Mucosa of descending colon (tissue), 3 donors: ENCODE data around the gene PBX1. TPM values are rescaled to one million over a fixed set of nuclear protein-coding genes. Genes with fewer than 3 reads are reported as not detected.

ENCODE experiments used
- ATAC-seq: fragments of 200-7000 bp; cut with Tn5 transposase; one replicate; pipeline ENCODE4 v1.9.1; 2020; ENCODE audit warnings: mild to moderate bottlenecking, moderate library complexity
- DNase-seq, 3 donors: peaks; one replicate each; pipeline ENCODE4 v3.0.0-alpha.2; 2020
- H3K36me3 ChIP-seq: fragments of 200-600 bp; one replicate; pipeline ENCODE4 v1.8.0; 2021; ENCODE audit warnings: low read depth, mild to moderate bottlenecking
- H3K4me1 ChIP-seq: fragments of 200-600 bp; one replicate; pipeline ENCODE4 v1.8.0; 2021; ENCODE audit warnings: low read depth, mild to moderate bottlenecking
- H3K4me3 ChIP-seq: fragments of 200-600 bp; one replicate; pipeline ENCODE4 v1.8.0; 2021; ENCODE audit warnings: mild to moderate bottlenecking
- H3K9me3 ChIP-seq: fragments of 200-600 bp; one replicate; pipeline ENCODE4 v1.8.0; 2021; ENCODE audit warnings: mild to moderate bottlenecking
- CTCF ChIP-seq: fragments of 200-600 bp; IDR thresholded peaks from one replicate; pipeline ENCODE4 v1.8.0; 2022; ENCODE audit warnings: antibody characterized with exemption, mild to moderate bottlenecking
- intact Hi-C, 2 donors: fragments of 100-400 bp; cut with DNase I in 1 of 2; cut with micrococcal nuclease in 1 of 2; formaldehyde crosslinking; loops; one replicate each; pipeline versions ENCODE4 v1.11.0 to v1.11.1; 2022; cut with DNase I, micrococcal nuclease
- total RNA-seq, 3 donors: library from RNA; stranded (reverse); fragmentation: NEBNext Ultra II Directional in 2 of 3; extraction: Animal tissue kit (Norgen Biotek cat#: 25700) in 2 of 3; gene quantifications; one replicate each; pipeline versions ENCODE4 v1.2.1 to v1.2.4, GENCODE V29; 2021 to 2023
- donor health status: DM: no; HTN: no; CAD: no; lungs with moderate emphysema.
- donor health status: DM: no; HTN: no; CAD: no.
- donor health status: DM: no; HTN: yes; CAD: no.

PBX1 gene
- total RNA-seq, 3 donors from 2014 or later: 52.6 to 182 (median 82.8) TPM

GRCh38 chr1:164855716-164856329 lies 296.8 kb downstream of the PBX1 start:
- intact Hi-C loops: no loop called here
- H3K4me1 ChIP-seq: no peaks in the 10 kb centered on the region

GRCh38 chr1:164856381-164856780 lies 297.4 kb downstream of the PBX1 start:
- intact Hi-C loops: no loop called here
- H3K4me3 ChIP-seq: no peak overlapping the region
- ATAC-seq: no peak
- no peaks in the 10 kb centered on the region for H3K36me3 ChIP-seq
- no peaks in the 10 kb centered on the region for H3K9me3 ChIP-seq
- TF ChIP-seq CTCF: no peak
- no peaks in the 10 kb centered on the region for H3K4me1 ChIP-seq
- no peak for DNase-seq

More at GRCh38 chr1:164855716-164856329, 296.8 kb downstream of the PBX1 start:
- no peaks in the 10 kb centered on the region for H3K36me3 ChIP-seq
- H3K4me3 ChIP-seq: no peak overlapping the region
- TF ChIP-seq CTCF: no peak
- ATAC-seq: no peak
- no peaks in the 10 kb centered on the region for H3K9me3 ChIP-seq
- DNase-seq: no peak

GRCh38 chr1:164857439-164857838 lies 298.5 kb downstream of the PBX1 start:
- intact Hi-C loops: no loop called here
- DNase-seq: no peak
- TF ChIP-seq CTCF: no peak

GRCh38 chr1:164858096-164858632 lies 299.2 kb downstream of the PBX1 start:
- no peak for DNase-seq
- no peak for ATAC-seq
- Histone ChIP-seq H3K9me3 (no peaks in the 10 kb centered on the region), H3K4me1 (no peaks in the 10 kb centered on the region), H3K4me3 (no peak overlapping the region), H3K36me3 (no peaks in the 10 kb centered on the region)
- no peak for TF ChIP-seq CTCF
- intact Hi-C loops: no loop called here

More at GRCh38 chr1:164857439-164857838, 298.5 kb downstream of the PBX1 start:
- Histone ChIP-seq H3K36me3 (no peaks in the 10 kb centered on the region), H3K9me3 (no peaks in the 10 kb centered on the region), H3K4me1 (no peaks in the 10 kb centered on the region), H3K4me3 (no peak overlapping the region)
- ATAC-seq: no peak

GRCh38 chr1:164861632-164862031 lies 302.6 kb downstream of the PBX1 start:
- Histone ChIP-seq H3K9me3 (no peaks in the 10 kb centered on the region), H3K36me3 (no peaks in the 10 kb centered on the region), H3K4me3 (no peak overlapping the region), H3K4me1 (no peaks in the 10 kb centered on the region)
- TF ChIP-seq CTCF: no peak
- DNase-seq (no peak), ATAC-seq (no peak)
- intact Hi-C loops: no loop called here

GRCh38 chr1:164863056-164863455 lies 304.1 kb downstream of the PBX1 start:
- no peak for DNase-seq
- no peak for ATAC-seq

More at GRCh38 chr1:164863056-164863455, 304.1 kb downstream of the PBX1 start:
- no peak overlapping the region for H3K4me3 ChIP-seq
- no peaks in the 10 kb centered on the region for H3K4me1 ChIP-seq
- H3K9me3 ChIP-seq: no peaks in the 10 kb centered on the region
- intact Hi-C loops: no loop called here
- TF ChIP-seq CTCF: no peak
- H3K36me3 ChIP-seq: no peaks in the 10 kb centered on the region
